Heart right ventricle (tissue), 16 donors: ENCODE results near the gene YARS2. TPM values are rescaled to one million over a fixed set of nuclear protein-coding genes. Genes with fewer than 3 reads are reported as not detected.

Experiments
- ATAC-seq, 8 donors: fragments of 200-7000 bp; cut with Tn5 transposase; one replicate each; pipeline ENCODE4 v1.9.1; 2020; ENCODE audit warnings: mild to moderate bottlenecking in 8 of 8, moderate library complexity in 8 of 8, moderate number of reproducible peaks in 1 of 8
- DNase-seq, 2 donors: peaks; one replicate each; pipeline ENCODE4 v3.0.0-alpha.2; 2020
- H3K27ac ChIP-seq, 10 donors: fragments of 200-600 bp; sonication (generic) in 2 of 10; one replicate each; pipeline versions ENCODE4 v1.5.0 to v1.8.0; 2020 to 2022; ENCODE audit warnings: mild to moderate bottlenecking in 3 of 10
- H3K27me3 ChIP-seq, 7 donors: fragments of 200-600 bp; one replicate each; pipeline ENCODE4 v1.8.0; 2021 to 2022; ENCODE audit warnings: mild to moderate bottlenecking in 2 of 7
- H3K36me3 ChIP-seq, 9 donors: fragments of 200-600 bp; sonication (generic) in 1 of 9; one replicate each; pipeline versions ENCODE4 v1.5.0 to v1.8.0; 2020 to 2022; ENCODE audit warnings: mild to moderate bottlenecking in 2 of 9
- H3K4me1 ChIP-seq, 9 donors: fragments of 200-600 bp; sonication (generic) in 1 of 9; one replicate each; pipeline versions ENCODE4 v1.5.0 to v1.8.0; 2020 to 2022; ENCODE audit warnings: mild to moderate bottlenecking in 4 of 9
- H3K4me3 ChIP-seq, 10 donors: fragments of 200-600 bp; sonication (generic) in 2 of 10; one replicate each; pipeline versions ENCODE4 v1.5.0 to v1.8.0; 2020 to 2022; ENCODE audit warnings: mild to moderate bottlenecking in 7 of 10, moderate library complexity in 2 of 10
- H3K9me3 ChIP-seq, 11 donors: fragments of 200-600 bp in 10 of 11; sonication (generic) in 2 of 11; one replicate each; pipeline versions ENCODE4 v1.5.0 to v1.8.0; 2013 to 2022; ENCODE audit warnings: mild to moderate bottlenecking in 2 of 11, control low read depth in 1 of 11, moderate library complexity in 1 of 11
- CTCF ChIP-seq, 9 donors: fragments of 200-600 bp; sonication (generic) in 2 of 9; IDR thresholded peaks; one replicate each; pipeline versions ENCODE4 v1.5.0 to v1.8.0; 2021 to 2022; ENCODE audit warnings: antibody characterized with exemption in 9 of 9, mild to moderate bottlenecking in 5 of 9, moderate library complexity in 1 of 9
- WGBS, 2 donors: extraction: QIAGEN DNeasy Blood & Tissue Kit; methylation state at CpG; one replicate each; pipeline ENCODE4 v1.1.7; 2013; ENCODE audit warnings: inconsistent platforms in 1 of 2; 5-methylcytosine and 5-hydroxymethylcytosine counted together
- intact Hi-C, 10 donors: fragments of 100-400 bp; cut with DNase I; formaldehyde crosslinking; loops; one replicate each; pipeline versions ENCODE4 v1.11.1 to v1.14.2; 2022
- polyA plus RNA-seq, 2 donors: library from polyadenylated mRNA; stranded (reverse); fragments of 200-250 nt; gene quantifications; one replicate each; pipeline ENCODE4 v1.2.3, GENCODE V29; 2013
- total RNA-seq, 10 donors: library from RNA; stranded (reverse); fragmentation: NEBNext Ultra II Directional in 3 of 10; extraction: Animal tissue kit (Norgen Biotek cat#: 25700) in 3 of 10; gene quantifications; one replicate each; pipeline versions ENCODE4 v1.2.1 to v1.2.4, GENCODE V29; 2021 to 2023
- donor health status: Arrhythmogenic right ventricular cardiomyopathy.
- donor health status: ischemic (EF 13 %, LVEDD 7.1; RV severe dilation, severe dysfunction).
- donor health status: healthy with polysubstance abuse.
- donor health status: DM: no; HTN: yes; CAD: no.
- donor health status: DM: no; HTN: no; CAD: no.
- donor health status: ischemic (EF 25% LVEDD 6.9; RV normal size, moderate dysfunction).
- donor health status: ischemic (EF 25% LVEDD 5.7; RV mildly dilated, moderate dysfunction).
- donor health status: healthy.
- donor health status: DM: yes; HTN: yes; CAD: no.
- donor health status: Ischemic cardiomyopathy.
- donor health status: ischemic (EF 35%, LVEDD 5.7; RV mildly dilated, moderate dysfunction).
- donor health status: nonischemic (EF 11% LVEDD 7.7; RV severe dilation, severe dysfunction).
- donor health status: DM: yes; HTN: yes; CAD: no.
- donor health status: PGD.
- donor health status: ischemic (EF 29% LVEDD 5.4; RV normal size, mild dysfunction).
- donor health status: nonischemic (EF 23%, LVEDD 6.1; RV moderate dilation, normal function).

The YARS2 gene
- total and polyA plus RNA-seq, 12 donors: 8.4 to 16.9 (median 12.7) TPM

GRCh38 chr12:32718926-32719325, 36.8 kb downstream of the YARS2 start:
- TF ChIP-seq CTCF (IDR thresholded peaks at IDR 0.05): no peak
- H3K4me1 ChIP-seq: peaks cover 0 to 8% (median 0%) of the 10 kb centered on the region in 9 donors
- H3K36me3 ChIP-seq: peaks cover 0 to 83% (median 19%) of the 10 kb centered on the region in 9 donors
- intact Hi-C loops: no loop called here
- 96 to 97% methylated on average over 2 of the region's 2 CpGs for WGBS, 2 donors
- H3K27me3 ChIP-seq: no peaks in the 10 kb centered on the region
- no peak overlapping the region for H3K27ac ChIP-seq
- DNase-seq (no peak), ATAC-seq (no peak)
- H3K9me3 ChIP-seq: no peaks in the 10 kb centered on the region
- H3K4me3 ChIP-seq: no peak overlapping the region

- H3K27me3 ChIP-seq: no peaks in the 10 kb centered on the region
- DNase-seq: no peak
- H3K9me3 ChIP-seq: no peaks in the 10 kb centered on the region
- no peaks in the 10 kb centered on the region for H3K4me1 ChIP-seq
- no peak overlapping the region for H3K4me3 ChIP-seq
- TF ChIP-seq CTCF (IDR thresholded peaks at IDR 0.05): no peak
- peaks cover 0 to 86% (median 23%) of the 10 kb centered on the region in 9 donors for H3K36me3 ChIP-seq
- no peak for ATAC-seq
- H3K27ac ChIP-seq: no peak overlapping the region
- whole genome bisulfite sequencing, 2 donors: 92 to 94% methylated on average over 4 of the region's 4 CpGs
- intact Hi-C loops: no loop called here
Observed at GRCh38 chr12:32714772-32715171, 40.9 kb downstream of the YARS2 start.

- Histone ChIP-seq H3K4me1 (no peaks in the 10 kb centered on the region), H3K27ac (no peak overlapping the region), H3K4me3 (no peak overlapping the region), H3K36me3 (peaks cover 0 to 84% (median 27%) of the 10 kb centered on the region in 9 donors), H3K9me3 (no peaks in the 10 kb centered on the region), H3K27me3 (no peaks in the 10 kb centered on the region)
- no peak for ATAC-seq
- no peak for DNase-seq
- TF ChIP-seq CTCF (IDR thresholded peaks at IDR 0.05): no peak
- 66 to 74% methylated on average over 2 of the region's 2 CpGs for WGBS, 2 donors
- intact Hi-C loops: no loop called here
Observed at GRCh38 chr12:32708926-32709325, 46.8 kb downstream of the YARS2 start.

- no peak for TF ChIP-seq CTCF (IDR thresholded peaks at IDR 0.05)
- no peak overlapping the region for H3K4me3 ChIP-seq
- ATAC-seq: no peak
- WGBS, 2 donors: 91% methylated on average over 2 of the region's 2 CpGs
- no peaks in the 10 kb centered on the region for H3K9me3 ChIP-seq
- no peaks in the 10 kb centered on the region for H3K4me1 ChIP-seq
- no peak for DNase-seq
- peaks cover 0 to 80% (median 12%) of the 10 kb centered on the region in 9 donors for H3K36me3 ChIP-seq
- no peaks in the 10 kb centered on the region for H3K27me3 ChIP-seq
- H3K27ac ChIP-seq: no peak overlapping the region
- intact Hi-C loops: no loop called here
Observed at GRCh38 chr12:32706335-32707024, 49.2 kb downstream of the YARS2 start.
